Nephron progenitor cell (in vitro differentiated cells): ENCODE measurements around the gene FKBP9.
A peak's percentile ranks its signal among the peaks of the same experiment; 100 is the strongest.

ENCODE experiments used
- DNase-seq: peaks from one replicate; pipeline ENCODE4 v3.0.0; 2021
- H3K27ac Mint-ChIP-seq: 2 replicates; pipeline ENCODE4 v1.8.0; 2021; ENCODE audit warnings: mild to moderate bottlenecking, moderate library complexity, mixed read lengths
- H3K27me3 Mint-ChIP-seq: 2 replicates; pipeline ENCODE4 v1.8.0; 2021; ENCODE audit warnings: mild to moderate bottlenecking, low read depth, mixed read lengths; ENCODE audit not compliant: poor library complexity
- H3K36me3 Mint-ChIP-seq: 2 replicates; pipeline ENCODE4 v1.8.0; 2021; ENCODE audit warnings: low read depth, mixed read lengths
- H3K4me1 Mint-ChIP-seq: 2 replicates; pipeline ENCODE4 v1.8.0; 2021; ENCODE audit warnings: mixed read lengths
- H3K4me3 Mint-ChIP-seq: 2 replicates; pipeline ENCODE4 v1.8.0; 2021; ENCODE audit warnings: mild to moderate bottlenecking, moderate library complexity, mixed read lengths
- H3K9me3 Mint-ChIP-seq: 2 replicates; pipeline ENCODE4 v1.8.0; 2021; ENCODE audit warnings: mild to moderate bottlenecking, moderate library complexity, mixed read lengths
- TF ChIP-seq, protein P1 (sequence below): fragments of 200-600 bp; sonication (generic); IDR thresholded peaks from 2 replicates; pipeline ENCODE4 v1.5.0; 2021; ENCODE audit warnings: antibody characterized with exemption

The FKBP9 gene

DNA sequence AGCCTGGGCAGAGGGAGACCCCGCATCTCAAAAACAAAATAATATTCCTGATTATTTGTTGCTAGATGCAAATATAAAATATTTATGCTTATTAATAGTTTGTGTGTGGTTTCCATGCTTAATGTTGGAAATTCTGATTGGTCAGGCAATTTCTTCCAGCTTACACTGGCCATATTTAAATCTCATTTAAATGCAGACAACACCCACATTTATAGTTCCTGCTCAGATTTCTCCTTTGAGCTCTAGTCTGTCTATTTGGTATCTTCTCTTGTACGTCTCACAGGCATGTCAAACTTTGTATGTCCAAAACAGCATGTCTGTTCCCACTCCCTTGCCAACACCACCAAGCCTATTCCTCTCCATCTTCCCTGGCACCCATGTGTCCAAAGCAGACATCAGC is 52.5 kb downstream of the FKBP9 start:
- peaks cover 62% of the 10 kb centered on the region for H3K36me3 Mint-ChIP-seq
- no peaks in the 10 kb centered on the region for H3K4me1 Mint-ChIP-seq
- H3K4me3 Mint-ChIP-seq, result no peak overlapping the region
- TF ChIP-seq, protein P1, sequence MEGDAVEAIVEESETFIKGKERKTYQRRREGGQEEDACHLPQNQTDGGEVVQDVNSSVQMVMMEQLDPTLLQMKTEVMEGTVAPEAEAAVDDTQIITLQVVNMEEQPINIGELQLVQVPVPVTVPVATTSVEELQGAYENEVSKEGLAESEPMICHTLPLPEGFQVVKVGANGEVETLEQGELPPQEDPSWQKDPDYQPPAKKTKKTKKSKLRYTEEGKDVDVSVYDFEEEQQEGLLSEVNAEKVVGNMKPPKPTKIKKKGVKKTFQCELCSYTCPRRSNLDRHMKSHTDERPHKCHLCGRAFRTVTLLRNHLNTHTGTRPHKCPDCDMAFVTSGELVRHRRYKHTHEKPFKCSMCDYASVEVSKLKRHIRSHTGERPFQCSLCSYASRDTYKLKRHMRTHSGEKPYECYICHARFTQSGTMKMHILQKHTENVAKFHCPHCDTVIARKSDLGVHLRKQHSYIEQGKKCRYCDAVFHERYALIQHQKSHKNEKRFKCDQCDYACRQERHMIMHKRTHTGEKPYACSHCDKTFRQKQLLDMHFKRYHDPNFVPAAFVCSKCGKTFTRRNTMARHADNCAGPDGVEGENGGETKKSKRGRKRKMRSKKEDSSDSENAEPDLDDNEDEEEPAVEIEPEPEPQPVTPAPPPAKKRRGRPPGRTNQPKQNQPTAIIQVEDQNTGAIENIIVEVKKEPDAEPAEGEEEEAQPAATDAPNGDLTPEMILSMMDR, result no peak
- peak overlapping the region; percentile 10 for H3K27ac Mint-ChIP-seq
- no peaks in the 10 kb centered on the region for H3K27me3 Mint-ChIP-seq
- H3K9me3 Mint-ChIP-seq, result peaks cover 4% of the 10 kb centered on the region
- DNase-seq, result no peak

DNA sequence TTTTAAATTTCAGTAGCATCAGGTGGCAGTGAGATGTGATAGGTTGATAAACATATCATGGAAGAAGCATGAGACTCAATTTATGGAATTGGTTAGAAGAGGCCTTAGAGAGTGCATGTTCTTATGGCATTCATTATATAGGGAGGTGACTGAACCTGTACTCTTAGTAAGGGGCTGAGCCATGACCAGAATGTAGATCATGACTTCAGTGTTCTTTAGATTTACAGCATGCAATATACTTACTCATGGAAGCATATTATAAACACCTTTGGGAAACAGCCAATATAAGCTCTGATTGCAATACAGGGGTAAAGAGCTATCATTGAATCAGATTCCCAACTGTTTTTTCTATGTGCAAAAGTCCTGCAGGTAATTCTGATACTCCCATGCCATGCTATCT is 55.1 kb downstream of the FKBP9 start:
- no peak overlapping the region for H3K27ac Mint-ChIP-seq
- H3K4me1 Mint-ChIP-seq, result no peaks in the 10 kb centered on the region

DNA sequence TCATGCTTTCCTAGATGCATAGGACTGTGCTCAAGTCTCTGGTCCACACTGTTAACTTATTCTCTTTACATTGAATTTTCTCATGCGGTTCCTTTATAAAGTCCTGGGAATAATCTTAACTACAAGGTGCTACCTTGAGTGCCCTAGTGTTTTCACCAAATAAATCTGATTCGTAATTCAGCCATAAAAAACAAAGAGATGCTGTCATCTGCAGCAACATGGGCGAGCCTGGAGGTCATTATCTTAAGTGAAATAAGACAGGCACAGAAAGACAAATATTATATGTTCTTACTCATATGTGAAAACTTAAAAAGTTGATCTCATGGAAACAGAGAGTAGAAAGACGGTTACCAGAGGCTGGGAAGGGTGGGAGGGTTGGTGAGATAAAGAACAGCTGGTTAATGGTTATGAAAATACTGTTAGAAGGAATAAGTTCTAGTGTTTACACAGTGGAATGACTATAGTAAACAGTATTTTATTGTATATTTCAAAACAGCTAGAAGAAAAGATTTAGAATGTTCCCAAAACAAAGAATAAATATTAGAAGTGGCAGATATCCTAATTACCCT is 67.0 kb downstream of the FKBP9 start:
- H3K27ac Mint-ChIP-seq, result no peak overlapping the region
- no peaks in the 10 kb centered on the region for H3K4me1 Mint-ChIP-seq
- no peaks in the 10 kb centered on the region for H3K27me3 Mint-ChIP-seq
- peaks cover 47% of the 10 kb centered on the region for H3K36me3 Mint-ChIP-seq
- DNase-seq, result no peak
- H3K4me3 Mint-ChIP-seq, result no peak overlapping the region
- TF ChIP-seq, protein P1, result no peak
- no peaks in the 10 kb centered on the region for H3K9me3 Mint-ChIP-seq

More for the DNA sequence above, 55.1 kb downstream of the FKBP9 start:
- Mint-ChIP-seq H3K9me3 (peaks cover 4% of the 10 kb centered on the region), H3K27me3 (no peaks in the 10 kb centered on the region), H3K4me3 (no peak overlapping the region), H3K36me3 (peaks cover 68% of the 10 kb centered on the region)
- DNase-seq, result no peak
- TF ChIP-seq, protein P1, result no peak

DNA sequence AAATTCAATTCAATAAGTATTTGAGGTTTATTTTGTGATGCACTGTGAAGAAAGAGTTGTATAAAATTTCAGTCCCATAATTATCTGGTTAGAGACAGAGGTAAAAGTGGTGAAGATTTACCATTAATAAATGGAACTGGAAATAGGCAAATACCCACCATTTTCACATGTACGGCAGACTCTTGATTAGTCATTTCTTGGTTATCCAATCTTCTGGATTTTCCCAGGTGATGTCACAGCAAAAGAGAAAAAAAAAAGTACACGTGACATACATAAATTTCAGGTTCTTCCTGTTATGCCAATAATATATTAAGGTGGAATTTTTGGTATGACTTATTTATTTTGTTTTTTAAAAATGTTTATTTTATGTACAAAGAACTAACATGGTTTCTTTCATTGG is 78.5 kb downstream of the FKBP9 start:
- DNase-seq, result no peak
- Mint-ChIP-seq H3K27ac (no peak overlapping the region), H3K4me3 (no peak overlapping the region), H3K36me3 (peaks cover 24% of the 10 kb centered on the region), H3K4me1 (peaks cover 28% of the 10 kb centered on the region), H3K27me3 (no peaks in the 10 kb centered on the region), H3K9me3 (no peaks in the 10 kb centered on the region)
- TF ChIP-seq, protein P1, result no peak

DNA sequence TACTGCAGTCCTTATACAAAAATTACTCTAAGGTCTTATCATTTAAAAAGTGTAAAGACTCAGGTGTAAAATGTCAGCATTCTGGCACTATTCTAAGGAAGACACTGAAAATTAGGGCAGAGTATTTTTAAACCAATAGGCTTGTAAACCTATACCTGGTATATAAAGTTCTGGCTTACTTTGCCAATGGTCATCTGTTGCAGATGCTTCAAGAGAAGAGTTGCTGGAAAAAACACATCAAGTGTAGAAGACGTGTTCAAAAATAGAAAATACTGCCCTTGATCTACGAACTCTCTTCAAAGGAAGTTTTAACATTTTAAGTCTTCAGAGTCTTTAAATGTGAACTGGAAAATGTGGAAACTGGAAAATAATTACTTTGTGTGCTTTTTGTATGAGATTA is 81.4 kb downstream of the FKBP9 start:
- Mint-ChIP-seq H3K4me1 (peaks cover 34% of the 10 kb centered on the region), H3K4me3 (no peak overlapping the region), H3K36me3 (peaks cover 14% of the 10 kb centered on the region), H3K27ac (no peak overlapping the region), H3K27me3 (no peaks in the 10 kb centered on the region), H3K9me3 (no peaks in the 10 kb centered on the region)
- DNase-seq, result no peak
- TF ChIP-seq, protein P1, result no peak

DNA sequence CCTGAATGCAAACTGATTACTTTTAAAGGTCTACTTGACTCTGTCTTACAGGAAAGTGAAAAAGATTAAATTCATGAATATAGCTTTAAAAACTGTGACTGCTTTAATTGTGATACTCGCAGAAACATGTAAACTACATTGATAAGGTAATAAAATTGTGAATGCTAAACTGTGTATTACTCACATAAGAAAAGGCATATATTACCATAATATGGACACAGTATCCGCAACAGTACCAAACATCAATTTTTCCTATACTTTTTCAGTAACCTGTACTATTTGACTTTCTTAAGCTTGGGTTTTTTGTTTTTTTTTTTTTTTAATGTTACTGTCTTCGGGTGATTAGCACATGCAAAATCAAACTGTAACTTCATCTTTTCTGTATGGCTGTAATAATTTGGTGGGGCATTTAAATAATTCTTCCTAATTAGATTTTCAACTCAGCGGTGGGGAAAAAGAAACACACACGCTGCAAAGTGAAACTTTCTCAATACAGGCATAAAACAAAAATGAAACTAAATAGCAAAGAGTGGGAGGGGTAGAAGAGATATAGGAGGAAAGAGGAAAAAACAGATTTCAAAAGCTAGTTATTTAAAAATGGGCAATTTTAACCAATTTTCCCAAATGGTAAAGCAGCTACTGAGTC is 82.1 kb downstream of the FKBP9 start:
- DNase-seq, result no peak
- Mint-ChIP-seq H3K9me3 (no peaks in the 10 kb centered on the region), H3K27me3 (no peaks in the 10 kb centered on the region), H3K4me1 (peaks cover 36% of the 10 kb centered on the region), H3K4me3 (no peak overlapping the region), H3K27ac (no peak overlapping the region), H3K36me3 (peaks cover 10% of the 10 kb centered on the region)
- TF ChIP-seq, protein P1, result no peak
